KOPT-K1 (cell line): ENCODE measurements around the gene BCS1L.
A peak's percentile ranks its signal among the peaks of the same experiment; 100 is the strongest.
"Not testable (repeated sequence)": the region's sequence is repeated elsewhere in the genome, so short reads cannot be mapped to it uniquely, and the experiment has no call there.

Source experiments
- H3K27ac ChIP-seq: fragments of 200-600 bp; sonication (generic); 2 replicates; pipeline ENCODE4 v1.5.1; 2016; ENCODE audit warnings: antibody characterized with exemption, mild to moderate bottlenecking, low read depth, low read length; ENCODE audit not compliant: poor library complexity, severe bottlenecking
- H3K36me3 ChIP-seq: fragments of 200-600 bp; sonication (generic); 2 replicates; pipeline ENCODE4 v1.5.1; 2017; ENCODE audit warnings: antibody characterized with exemption, mild to moderate bottlenecking, low read length, moderate library complexity; ENCODE audit not compliant: insufficient read depth
- H3K9me3 ChIP-seq: fragments of 200-600 bp; sonication (generic); 2 replicates; pipeline ENCODE4 v1.5.1; 2017; ENCODE audit warnings: antibody characterized with exemption, low read length, mild to moderate bottlenecking; ENCODE audit not compliant: insufficient read depth, poor library complexity, severe bottlenecking

Gene BCS1L

DNA sequence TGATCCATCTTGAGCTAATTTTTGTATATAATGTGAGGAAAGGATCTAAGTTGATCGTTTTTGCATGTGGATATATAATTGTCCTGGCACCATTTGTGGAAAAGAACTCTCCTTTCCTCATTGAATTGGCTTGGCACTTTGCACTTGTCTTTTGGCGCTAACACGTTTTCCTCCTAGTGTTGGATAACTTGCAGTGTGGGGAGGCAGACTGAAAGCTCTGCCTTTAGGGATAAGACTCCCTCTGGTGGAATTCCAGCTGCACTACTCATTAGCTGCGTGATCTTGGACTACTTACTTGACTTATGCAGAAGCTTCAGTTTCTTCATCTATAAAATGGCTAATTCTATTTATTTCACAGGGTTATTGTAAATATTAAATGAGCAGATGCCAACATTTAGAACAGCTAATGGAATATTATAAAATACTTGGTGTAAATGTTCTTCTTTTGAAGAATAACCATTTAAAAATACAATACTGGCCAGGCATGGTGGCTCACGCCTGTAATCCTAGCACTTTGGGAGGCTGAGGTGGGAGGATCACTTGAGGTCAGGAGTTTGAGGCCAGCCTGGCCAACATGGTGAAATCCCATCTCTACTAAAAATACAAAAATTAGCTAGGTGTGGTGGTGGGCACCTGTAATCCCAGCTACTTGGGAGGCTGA lies 28.0 kb downstream of the BCS1L start:
- not testable (repeated sequence) for H3K36me3 ChIP-seq, H3K9me3 ChIP-seq, H3K27ac ChIP-seq

DNA sequence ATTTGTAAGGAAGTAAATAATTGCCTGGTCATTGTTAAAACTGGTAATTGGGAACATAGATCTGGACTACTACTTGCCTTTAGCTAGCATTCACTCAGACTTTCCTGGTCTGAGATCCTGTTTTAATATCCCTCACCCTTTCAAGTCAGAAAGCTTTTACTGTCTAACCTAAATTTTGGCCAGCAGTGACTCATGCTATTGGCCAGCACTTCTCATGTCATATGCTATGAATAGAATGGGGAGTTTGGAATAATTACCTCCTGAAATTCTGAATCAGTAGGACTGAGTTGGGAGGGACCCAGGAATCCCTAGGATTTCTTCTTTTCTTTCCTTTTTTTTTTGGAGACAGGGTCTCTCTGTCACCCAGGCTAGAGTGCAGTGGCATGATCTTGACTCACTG lies 31.8 kb downstream of the BCS1L start:
- no peak overlapping the region for H3K27ac ChIP-seq
- no peaks in the 10 kb centered on the region for H3K9me3 ChIP-seq
- H3K36me3 ChIP-seq: no peaks in the 10 kb centered on the region

DNA sequence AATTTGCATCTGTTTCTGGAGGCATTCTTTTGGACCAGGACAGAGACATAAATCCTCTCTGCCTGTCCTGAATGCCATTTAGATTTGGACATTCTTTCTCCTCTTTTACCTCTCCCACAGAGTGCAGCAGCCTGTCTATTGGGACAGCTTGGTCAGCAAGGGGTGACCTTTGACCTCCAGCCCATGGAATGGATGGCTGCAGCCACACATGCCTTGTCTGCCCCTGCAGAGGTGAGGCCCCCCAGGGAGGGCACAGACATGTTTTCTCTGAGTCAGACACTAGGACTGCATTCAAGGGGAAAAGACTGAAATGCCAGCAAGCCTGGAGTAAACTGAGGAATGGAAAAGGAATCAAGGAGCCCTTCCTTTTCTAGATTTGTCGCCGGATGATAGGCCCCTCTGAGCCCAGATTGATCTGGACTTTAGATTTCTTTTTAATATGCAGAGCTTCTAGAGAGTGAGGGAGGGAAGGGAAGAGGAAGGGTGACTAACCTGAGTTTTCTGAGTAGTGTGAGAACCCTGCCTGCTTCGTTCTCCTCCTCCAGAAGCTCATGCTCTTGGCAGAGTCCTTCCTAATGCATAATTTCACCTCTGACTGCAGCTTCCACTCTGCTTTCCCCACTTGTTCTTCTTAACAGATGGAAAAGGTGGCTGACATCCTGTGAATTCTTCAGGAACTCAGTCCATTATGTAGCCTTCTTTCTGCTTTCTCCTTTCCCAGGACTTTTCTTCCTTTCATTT lies 35.1 kb downstream of the BCS1L start:
- no peaks in the 10 kb centered on the region for H3K9me3 ChIP-seq
- no peak overlapping the region for H3K27ac ChIP-seq
- H3K36me3 ChIP-seq: no peaks in the 10 kb centered on the region

DNA sequence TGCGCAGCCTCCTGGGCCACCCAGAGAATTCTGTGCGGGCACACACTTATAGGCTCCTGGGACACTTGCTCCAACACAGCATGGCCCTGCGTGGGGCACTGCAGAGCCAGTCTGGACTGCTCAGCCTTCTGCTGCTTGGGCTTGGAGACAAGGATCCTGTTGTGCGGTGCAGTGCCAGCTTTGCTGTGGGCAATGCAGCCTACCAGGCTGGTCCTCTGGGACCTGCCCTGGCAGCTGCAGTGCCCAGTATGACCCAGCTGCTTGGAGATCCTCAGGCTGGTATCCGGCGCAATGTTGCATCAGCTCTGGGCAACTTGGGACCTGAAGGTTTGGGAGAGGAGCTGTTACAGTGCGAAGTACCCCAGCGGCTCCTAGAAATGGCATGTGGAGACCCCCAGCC lies 39.4 kb downstream of the BCS1L start:
- Histone ChIP-seq H3K36me3 (no peaks in the 10 kb centered on the region), H3K9me3 (no peaks in the 10 kb centered on the region), H3K27ac (no peak overlapping the region)

DNA sequence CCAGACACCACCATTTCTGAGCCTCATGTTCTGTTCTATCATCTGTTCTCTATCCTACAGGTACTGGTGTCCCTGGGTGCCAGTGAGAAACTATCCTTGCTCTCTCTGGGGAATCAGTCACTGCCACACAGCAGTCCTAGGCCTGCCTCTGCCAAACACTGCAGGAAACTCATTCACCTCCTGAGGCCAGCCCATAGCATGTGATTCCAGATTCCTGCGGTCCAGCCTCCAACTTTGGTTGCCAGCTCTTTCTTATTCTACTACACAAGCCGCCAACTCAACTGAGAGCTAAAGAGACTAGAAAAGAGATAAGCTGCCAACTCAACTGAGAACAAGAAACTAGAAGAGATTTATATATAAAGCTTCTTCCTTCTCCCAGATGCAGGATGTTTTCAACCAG lies 42.3 kb downstream of the BCS1L start:
- no peaks in the 10 kb centered on the region for H3K36me3 ChIP-seq
- H3K9me3 ChIP-seq: no peaks in the 10 kb centered on the region
- no peak overlapping the region for H3K27ac ChIP-seq

DNA sequence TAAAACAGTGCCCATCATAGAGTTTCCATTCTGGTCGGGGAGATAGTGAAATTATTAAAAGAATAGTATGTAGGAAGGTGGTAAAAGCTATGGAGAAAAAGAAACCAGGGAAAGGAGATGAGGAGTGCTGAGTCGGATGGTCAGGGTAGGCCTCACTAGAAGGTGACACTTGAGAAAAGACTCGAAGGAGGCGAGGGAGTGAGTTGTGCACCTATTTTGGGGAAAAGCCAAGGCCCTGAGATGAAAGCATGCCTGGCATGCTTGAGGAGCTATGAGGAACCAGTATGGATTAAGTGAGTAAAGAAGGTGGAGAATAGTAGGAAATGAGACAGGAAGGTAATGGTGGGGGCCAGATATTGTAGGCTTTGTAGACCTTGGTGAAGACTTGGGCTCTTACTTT lies 43.9 kb downstream of the BCS1L start:
- no peaks in the 10 kb centered on the region for H3K36me3 ChIP-seq
- H3K27ac ChIP-seq: no peak overlapping the region
- no peaks in the 10 kb centered on the region for H3K9me3 ChIP-seq

DNA sequence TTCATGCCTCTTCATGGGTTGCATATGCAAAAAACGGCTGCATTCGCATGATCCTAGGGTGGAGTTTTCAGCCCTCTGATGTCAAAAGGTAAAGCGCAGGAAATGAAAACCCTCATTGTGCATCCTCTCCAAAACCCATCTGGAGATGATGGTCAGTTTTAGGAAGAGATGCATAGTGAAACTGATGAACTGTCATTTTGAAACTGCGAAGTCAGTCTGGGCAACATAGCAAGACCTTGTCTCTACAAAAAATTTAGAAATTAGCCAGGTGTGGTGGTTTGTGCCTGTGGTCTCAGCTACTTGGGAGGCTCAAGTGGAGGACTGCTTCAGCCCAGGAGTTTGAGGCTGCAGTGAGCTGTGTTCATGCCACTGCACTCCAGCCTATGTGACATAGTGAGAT lies 48.6 kb downstream of the BCS1L start:
- no peaks in the 10 kb centered on the region for H3K9me3 ChIP-seq
- no peak overlapping the region for H3K27ac ChIP-seq
- H3K36me3 ChIP-seq: no peaks in the 10 kb centered on the region

DNA sequence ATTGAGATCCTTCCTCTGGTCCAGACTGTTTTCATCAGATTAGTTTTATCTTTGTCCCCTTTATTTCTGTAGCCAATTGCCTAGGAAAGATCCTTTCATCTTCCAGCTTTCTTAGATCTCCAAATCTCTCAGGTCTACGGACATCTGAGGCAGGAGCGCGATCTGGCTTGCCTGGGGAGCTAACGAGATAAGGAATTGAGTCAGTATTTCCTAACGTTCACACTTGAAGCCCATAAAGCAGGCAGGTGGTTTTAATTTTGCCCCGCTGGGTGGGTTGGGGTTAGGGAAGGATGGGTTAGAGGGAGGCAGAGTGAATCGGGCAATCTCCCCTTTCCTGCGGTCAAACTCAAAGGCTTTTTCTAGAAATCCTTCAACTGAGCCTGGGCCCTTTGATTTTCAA lies 50.4 kb downstream of the BCS1L start:
- Histone ChIP-seq H3K36me3 (no peaks in the 10 kb centered on the region), H3K27ac (no peak overlapping the region), H3K9me3 (no peaks in the 10 kb centered on the region)

DNA sequence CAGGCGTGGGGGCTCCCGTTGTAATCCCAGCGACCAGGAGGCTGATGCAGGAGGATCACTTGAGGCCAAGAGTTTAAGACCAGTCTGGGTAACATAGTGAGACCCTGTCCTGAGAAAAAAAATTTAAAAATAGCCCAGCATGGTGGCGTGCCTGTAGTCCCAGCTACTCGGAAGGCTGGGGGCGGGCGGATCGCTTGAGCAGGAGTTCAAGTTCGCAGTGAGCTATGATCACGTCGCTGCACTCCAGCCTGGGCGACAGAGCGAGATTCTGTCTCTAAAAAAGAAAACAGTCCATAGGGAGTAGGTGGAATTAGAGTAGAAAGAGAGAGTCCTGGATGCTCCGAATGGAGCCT lies 50.8 kb downstream of the BCS1L start:
- H3K27ac ChIP-seq: no peak overlapping the region
- no peaks in the 10 kb centered on the region for H3K9me3 ChIP-seq
- 0 out of 2 replicates have a peak, but pooled peaks cover 2% of the 10 kb centered on the region for H3K36me3 ChIP-seq

DNA sequence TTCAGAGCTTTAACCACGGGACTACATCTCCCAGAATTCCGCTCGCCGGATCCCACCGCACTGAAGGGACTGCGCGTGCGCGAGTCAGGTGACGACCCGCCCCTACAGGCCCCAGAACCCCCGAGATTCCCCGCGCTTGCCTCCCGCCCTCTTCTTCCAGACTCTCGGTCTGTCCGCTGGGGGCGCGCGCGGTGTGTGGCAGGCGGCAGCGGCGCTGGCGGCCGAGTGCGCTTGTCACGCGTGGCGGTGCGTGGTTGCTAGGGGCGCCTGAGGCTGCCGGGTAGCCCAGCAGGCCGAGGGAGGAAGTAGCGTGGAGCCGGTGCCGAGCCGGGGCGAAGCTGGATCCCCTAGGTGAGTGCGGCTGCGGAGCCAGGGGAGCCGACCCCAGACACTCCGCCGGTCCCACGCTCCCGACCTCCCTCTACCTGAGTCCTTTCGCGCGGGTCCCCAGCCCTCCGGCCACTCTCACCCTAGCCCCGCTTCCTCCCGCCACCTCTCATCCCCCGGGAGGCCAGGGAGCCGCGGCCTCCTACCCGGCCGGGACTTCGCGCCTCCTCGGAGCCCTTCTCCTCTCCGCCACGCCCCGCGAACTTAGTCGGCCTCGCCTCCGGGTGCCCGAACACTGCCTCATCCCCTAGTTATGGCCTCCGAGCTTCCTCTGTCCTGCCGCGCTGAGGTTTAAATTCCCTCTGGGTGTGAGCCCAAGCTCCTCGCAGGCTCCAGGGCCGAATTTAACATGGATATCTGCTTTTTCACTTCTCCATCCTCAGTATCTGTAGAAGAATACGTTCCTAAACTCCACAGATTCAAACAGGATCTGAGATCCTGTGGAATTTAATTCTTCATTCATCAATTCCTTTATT lies 51.4 kb downstream of the BCS1L start, which contains the start of gene TTLL4:
Gene TTLL4 (plus strand): TSS at position 149 of the 863 bp plus-strand sequence. CDS start 26,842 bp downstream, outside the sequence.
- Histone ChIP-seq H3K27ac (peak within 1 kb of the TSS; percentile 62), H3K36me3 (peaks cover 8% of the 10 kb centered on the region; the same call in 1 of the 2 replicates), H3K9me3 (no peaks in the 10 kb centered on the region)

DNA sequence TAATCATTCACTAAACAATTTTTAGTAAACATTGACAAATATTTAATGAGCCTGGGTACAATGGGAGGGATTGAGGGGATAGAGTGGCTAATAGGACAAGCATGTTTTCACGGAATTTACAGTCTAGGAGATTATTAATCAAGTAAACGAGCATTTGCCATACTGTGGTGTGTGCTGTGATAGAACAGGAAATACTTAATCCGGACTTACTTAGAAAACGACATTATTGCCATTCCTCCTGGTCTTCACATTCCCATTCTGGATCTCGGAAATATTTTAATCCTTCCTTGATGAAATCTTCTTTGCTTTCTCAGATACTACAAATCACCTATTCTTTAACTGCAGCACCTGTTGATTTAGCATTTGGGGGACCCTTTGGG lies 52.1 kb downstream of the BCS1L start:
- no peaks in the 10 kb centered on the region for H3K9me3 ChIP-seq
- peaks cover 12% of the 10 kb centered on the region; the same call in 1 of the 2 replicates for H3K36me3 ChIP-seq
- peak overlapping the region; percentile 62 for H3K27ac ChIP-seq
